Caco-2 (cell line): ENCODE results near the gene ACTA1. TPM values are rescaled to one million over a fixed set of nuclear protein-coding genes. Genes with fewer than 3 reads are reported as not detected.

Experiments used
- BruUV-seq: library from RNA; stranded (reverse); fragments of 400-500 nt; replicated peaks from 2 replicates; lab custom pipeline; 2021; lab: Mats Ljungman, UMichigan
- CTCF ChIA-PET: fragments of 300-600 bp; sonication (Branson Sonifier 250); formaldehyde crosslinking; loops from one replicate; lab custom pipeline; 2022; ENCODE audit warnings: antibody characterized with exemption; lab: Charles Lee
- POLR2A ChIA-PET: fragments of 300-600 bp; sonication (Branson Sonifier 250); formaldehyde crosslinking; loops from one replicate; lab custom pipeline; 2022; ENCODE audit warnings: antibody characterized with exemption; lab: Charles Lee
- DNase-seq, 2 experiments: peaks; one replicate each; pipeline versions ENCODE4 v3.0.0 to v3.0.0-alpha.2; 2020 to 2022
- H3K27me3 ChIP-seq: replicated peaks from 2 replicates; pipeline ENCODE4 v1.6.0; 2011; ENCODE audit warnings: low read length; ENCODE audit not compliant: control insufficient read depth, insufficient read depth
- H3K36me3 ChIP-seq: 2 replicates; pipeline ENCODE4 v1.5.1; 2011; ENCODE audit warnings: low read length; ENCODE audit not compliant: control insufficient read depth, insufficient read depth
- H3K4me1 ChIP-seq: fragments of 250-450 bp; sonication (Bioruptor Pico); 2 replicates; pipeline ENCODE4 v1.5.1; 2020; ENCODE audit warnings: mild to moderate bottlenecking
- H3K4me3 ChIP-seq: 2 replicates; pipeline ENCODE4 v1.5.1; 2011; ENCODE audit warnings: low read depth, mild to moderate bottlenecking, control low read depth, low read length
- H3K9me3 ChIP-seq: fragments of 250-450 bp; sonication (Bioruptor Pico); 2 replicates; pipeline ENCODE4 v1.5.1; 2020; ENCODE audit warnings: mild to moderate bottlenecking, moderate library complexity
- H3K27ac Mint-ChIP-seq: one replicate; pipeline ENCODE4 v1.8.0; 2022; ENCODE audit warnings: mixed read lengths; ENCODE audit not compliant: unreplicated experiment
- H3K27me3 Mint-ChIP-seq: one replicate; pipeline ENCODE4 v1.8.0; 2022; ENCODE audit warnings: mixed read lengths; ENCODE audit not compliant: insufficient read depth, unreplicated experiment
- H3K36me3 Mint-ChIP-seq: one replicate; pipeline ENCODE4 v1.8.0; 2022; ENCODE audit warnings: mild to moderate bottlenecking, mixed read lengths; ENCODE audit not compliant: insufficient read depth, unreplicated experiment
- H3K4me1 Mint-ChIP-seq: one replicate; pipeline ENCODE4 v1.8.0; 2022; ENCODE audit warnings: low read depth, mixed read lengths; ENCODE audit not compliant: unreplicated experiment
- H3K4me3 Mint-ChIP-seq: one replicate; pipeline ENCODE4 v1.8.0; 2022; ENCODE audit warnings: mild to moderate bottlenecking, moderate library complexity, mixed read lengths; ENCODE audit not compliant: unreplicated experiment
- H3K9me3 Mint-ChIP-seq: one replicate; pipeline ENCODE4 v1.8.0; 2022; ENCODE audit warnings: mixed read lengths; ENCODE audit not compliant: unreplicated experiment
- CTCF ChIP-seq, 2 experiments: fragments of 200-600 bp in 1 of 2; IDR thresholded peaks; 1 replicate in 1 of 2; 2 replicates in 1 of 2; pipeline versions ENCODE4 v1.5.1 to v1.8.0; 2011 to 2022; ENCODE audit warnings: antibody characterized with exemption in 1 of 2, control low read depth in 1 of 2, inconsistent platforms in 1 of 2, low read depth in 1 of 2, low read length in 1 of 2, mild to moderate bottlenecking in 1 of 2, moderate library complexity in 1 of 2; ENCODE audit not compliant: insufficient read depth in 1 of 2, severe bottlenecking in 1 of 2, unreplicated experiment in 1 of 2
- intact Hi-C: fragments of 100-400 bp; cut with micrococcal nuclease; formaldehyde crosslinking; loops from one replicate; pipeline ENCODE4 v1.10.0; 2022; ENCODE audit not compliant: unreplicated experiment
- total RNA-seq: library from RNA; stranded (reverse); gene quantifications from 2 replicates; pipeline ENCODE4 v1.2.3, GENCODE V29; 2022

Gene ACTA1
- total RNA-seq, 1 experiment from 2014 or later, result 5.1 TPM

GRCh38 chr1:229384822-229385221 lies 49.1 kb downstream of the ACTA1 start:
- DNase-seq, result no peak
- TF ChIP-seq CTCF (IDR thresholded peaks at IDR 0.05; ENCODE audit: insufficient read depth in 1 of 2, low read depth in 1 of 2, low read length in 1 of 2, severe bottlenecking in 1 of 2, unreplicated experiment in 1 of 2), result no peak
- intact Hi-C loops, result no loop called here
- H3K4me3 ChIP-seq, result no peak overlapping the region
- no peak overlapping the region for H3K4me3 Mint-ChIP-seq
- H3K36me3 ChIP-seq, result no peaks in the 10 kb centered on the region
- no peaks in the 10 kb centered on the region for H3K27me3 Mint-ChIP-seq
- BruUV-seq, result no TSS peak
- ChIA-PET CTCF (no interaction called here), POLR2A (no interaction called here)
- H3K4me1 Mint-ChIP-seq, result no peaks in the 10 kb centered on the region
- no peaks in the 10 kb centered on the region for H3K4me1 ChIP-seq
- H3K27ac Mint-ChIP-seq, result no peak overlapping the region
- H3K27me3 ChIP-seq, result no peaks in the 10 kb centered on the region
- no peaks in the 10 kb centered on the region for H3K9me3 Mint-ChIP-seq
- H3K9me3 ChIP-seq, result no peaks in the 10 kb centered on the region
- H3K36me3 Mint-ChIP-seq, result no peaks in the 10 kb centered on the region

- CTCF ChIA-PET, result no interaction called here
- Mint-ChIP-seq H3K27me3 (no peaks in the 10 kb centered on the region), H3K27ac (no peak overlapping the region), H3K4me1 (no peaks in the 10 kb centered on the region), H3K4me3 (no peak overlapping the region), H3K36me3 (no peaks in the 10 kb centered on the region), H3K9me3 (no peaks in the 10 kb centered on the region)
- Histone ChIP-seq H3K4me1 (no peaks in the 10 kb centered on the region), H3K36me3 (no peaks in the 10 kb centered on the region), H3K4me3 (no peak overlapping the region), H3K9me3 (no peaks in the 10 kb centered on the region), H3K27me3 (no peaks in the 10 kb centered on the region)
- no TSS peak for BruUV-seq
- intact Hi-C loops, result no loop called here
- no peak for DNase-seq
- no peak for TF ChIP-seq CTCF (IDR thresholded peaks at IDR 0.05; ENCODE audit: insufficient read depth in 1 of 2, low read depth in 1 of 2, low read length in 1 of 2, severe bottlenecking in 1 of 2, unreplicated experiment in 1 of 2)
- POLR2A ChIA-PET, result no interaction called here
Observed at GRCh38 chr1:229383961-229384360, 49.9 kb downstream of the ACTA1 start.

GRCh38 chr1:229383188-229383587 lies 50.7 kb downstream of the ACTA1 start:
- Mint-ChIP-seq H3K4me3 (no peak overlapping the region), H3K27ac (no peak overlapping the region), H3K36me3 (no peaks in the 10 kb centered on the region), H3K27me3 (no peaks in the 10 kb centered on the region), H3K9me3 (no peaks in the 10 kb centered on the region), H3K4me1 (no peaks in the 10 kb centered on the region)
- Histone ChIP-seq H3K36me3 (no peaks in the 10 kb centered on the region), H3K4me1 (no peaks in the 10 kb centered on the region), H3K9me3 (no peaks in the 10 kb centered on the region), H3K4me3 (no peak overlapping the region), H3K27me3 (no peaks in the 10 kb centered on the region)
- no TSS peak for BruUV-seq
- ChIA-PET POLR2A (no interaction called here), CTCF (no interaction called here)
- DNase-seq, result no peak
- intact Hi-C loops, result no loop called here
- no peak for TF ChIP-seq CTCF (IDR thresholded peaks at IDR 0.05; ENCODE audit: insufficient read depth in 1 of 2, low read depth in 1 of 2, low read length in 1 of 2, severe bottlenecking in 1 of 2, unreplicated experiment in 1 of 2)

Other genes starting within 250 kb of the ACTA1 start
- 98.9 and 111 TPM in 2 replicates for gene RAB4A, start 163.0 kb downstream of the ACTA1 start, total RNA-seq
- gene CCSAP, start 91.0 kb downstream of the ACTA1 start, total RNA-seq, result 11.3 and 11.5 TPM in 2 replicates
- gene NUP133, start 74.2 kb upstream of the ACTA1 start, total RNA-seq, result 54.5 and 59.3 TPM in 2 replicates
- gene ABCB10, start 124.6 kb upstream of the ACTA1 start, total RNA-seq, result 27.5 and 31.9 TPM in 2 replicates
- gene TAF5L, start 192.0 kb upstream of the ACTA1 start, total RNA-seq, result 20.6 and 23.8 TPM in 2 replicates
- gene URB2, start 192.2 kb upstream of the ACTA1 start, total RNA-seq, result 19.7 and 21.4 TPM in 2 replicates